GM19351 (cell line): ENCODE measurements around the gene SYS1.

ENCODE experiments used
- ATAC-seq: cut with Tn5 transposase; IDR thresholded peaks from one replicate; pipeline ENCODE4 v1.9.1; 2021; ENCODE audit warnings: mild to moderate bottlenecking, moderate library complexity; ENCODE audit not compliant: unreplicated experiment

SYS1 gene

DNA sequence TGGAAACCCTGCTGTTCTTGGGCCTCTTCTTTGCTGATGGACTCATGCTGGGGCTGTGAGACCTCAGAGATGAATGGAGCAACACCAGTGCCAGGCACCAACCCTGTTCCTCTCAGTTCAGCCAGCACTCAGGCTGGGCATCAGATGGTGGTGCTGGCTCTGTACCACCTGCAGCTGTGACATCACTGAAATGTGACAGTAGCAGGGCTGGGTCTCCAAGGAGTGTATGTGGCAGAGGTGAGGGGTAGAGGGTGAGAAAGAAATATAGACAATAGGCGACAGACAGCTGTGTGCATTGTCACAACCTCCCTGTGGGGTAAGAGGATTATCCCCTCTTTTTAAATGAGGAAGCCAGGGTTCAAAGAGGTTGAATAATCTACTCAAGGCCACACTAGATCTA, 15.2 kb downstream of the SYS1 start, which contains the start of gene TP53TG5:
Gene TP53TG5 (minus strand): TSS at position 135 of the 400 bp plus-strand sequence. CDS start 89 bp downstream, at position 46.
- no peak for ATAC-seq

DNA sequence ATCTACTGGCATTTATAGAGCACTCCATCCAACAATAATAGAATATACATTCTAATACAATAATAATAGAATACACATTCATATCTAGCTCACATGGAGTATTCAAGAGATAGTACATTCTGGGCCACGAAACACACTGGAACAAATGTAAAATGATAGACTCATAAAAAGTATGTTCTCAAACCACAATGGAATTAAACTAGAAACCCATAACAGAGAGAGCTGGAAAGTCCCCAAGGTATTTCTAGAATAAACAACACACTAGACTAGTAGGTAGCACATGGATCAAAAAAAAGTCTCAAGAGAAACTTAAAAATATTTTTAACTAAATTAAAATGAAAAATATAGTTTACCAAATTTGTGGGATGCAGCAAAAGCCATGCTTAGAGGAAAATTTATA, 24.3 kb downstream of the SYS1 start:
- ATAC-seq: no peak

GRCh38 chr20:45390931-45391330, 28.0 kb downstream of the SYS1 start:
- ATAC-seq: no peak

DNA sequence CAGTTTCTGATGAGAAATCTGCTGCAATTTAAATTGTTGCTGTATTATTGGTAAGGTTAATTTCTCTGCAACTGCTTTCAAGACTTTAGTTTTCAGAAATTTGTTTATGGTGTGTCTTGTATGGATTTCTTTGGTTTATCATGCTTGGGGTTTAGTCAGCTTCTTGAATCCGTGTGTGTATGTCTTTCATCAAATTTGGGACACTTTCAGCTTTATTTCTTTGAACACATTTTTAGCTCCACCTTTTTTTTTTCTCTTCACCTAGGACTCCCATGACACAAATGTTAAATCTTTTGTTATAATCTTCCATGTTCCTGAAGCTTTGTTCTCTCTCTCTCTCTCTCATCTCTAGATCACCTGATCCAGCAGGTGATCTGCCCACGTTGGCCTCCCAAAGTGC, 28.6 kb downstream of the SYS1 start:
- ATAC-seq: no peak

DNA sequence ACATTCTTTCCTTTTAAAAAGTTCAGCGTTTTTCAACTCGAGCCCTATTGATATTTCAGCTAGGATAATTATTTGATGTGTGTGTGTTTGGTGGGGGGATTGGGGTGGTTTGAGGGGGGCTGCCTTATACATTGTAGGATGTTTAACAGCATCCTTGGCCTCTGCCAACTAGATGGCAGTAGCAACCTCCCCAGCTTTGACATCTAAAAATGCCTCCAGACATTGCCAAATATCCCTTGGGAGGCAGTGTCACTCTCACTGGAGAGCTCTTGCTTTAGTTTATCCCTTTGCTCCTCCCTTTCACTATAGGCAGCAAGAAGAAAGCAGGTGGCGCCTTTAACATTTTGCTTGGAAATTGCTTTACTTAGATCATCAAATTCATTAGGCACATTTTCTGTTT, 29.8 kb downstream of the SYS1 start:
- no peak for ATAC-seq

DNA sequence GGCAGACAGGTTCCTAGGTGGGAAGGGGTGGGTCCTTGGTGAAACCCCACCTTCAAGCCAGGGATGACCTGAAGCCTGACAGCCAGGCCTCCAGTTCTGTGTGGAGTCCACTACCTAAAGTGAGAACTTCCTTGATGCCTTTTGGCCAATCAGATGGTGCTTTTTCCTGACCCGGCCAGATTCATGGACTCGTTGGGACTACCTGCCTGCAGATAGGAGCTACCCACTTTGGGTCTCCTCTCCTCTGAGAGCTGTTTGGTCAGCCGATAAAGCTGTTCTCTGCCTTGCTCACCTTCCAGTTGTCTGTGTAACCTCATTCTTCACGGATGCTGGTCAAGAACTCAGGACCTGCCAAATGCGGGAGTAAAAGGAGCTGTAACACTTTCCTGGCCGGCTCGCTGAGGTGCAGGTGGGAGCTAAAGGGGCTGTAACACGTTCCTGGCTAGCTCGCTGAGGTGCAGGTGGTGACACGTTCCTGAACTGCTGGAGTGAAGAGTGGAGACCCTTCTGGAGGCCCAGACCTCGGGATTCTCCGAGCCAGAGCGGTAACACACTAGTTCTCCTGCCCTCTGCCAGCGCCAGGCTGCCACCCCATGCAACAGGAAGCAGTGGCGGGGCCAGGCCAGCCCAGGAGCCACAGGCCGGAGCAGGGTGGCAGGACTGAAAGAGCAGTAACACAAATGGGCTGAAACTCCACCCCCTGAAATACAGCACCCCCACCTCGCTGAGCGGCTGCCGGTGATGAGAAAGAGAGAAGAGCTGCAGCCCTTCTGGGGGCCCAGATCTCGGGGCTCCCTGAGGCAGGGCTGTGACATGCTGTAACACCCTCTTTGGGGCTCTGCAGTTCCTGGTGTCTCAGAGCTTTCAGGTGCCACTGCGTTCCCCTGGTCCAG, 31.5 kb downstream of the SYS1 start:
- no peak for ATAC-seq

GRCh38 chr20:45395114-45395415, 32.1 kb downstream of the SYS1 start:
- ATAC-seq: no peak

- no peak for ATAC-seq
These were observed 36.1 kb downstream of the SYS1 start for GRCh38 chr20:45399018-45399417.

DNA sequence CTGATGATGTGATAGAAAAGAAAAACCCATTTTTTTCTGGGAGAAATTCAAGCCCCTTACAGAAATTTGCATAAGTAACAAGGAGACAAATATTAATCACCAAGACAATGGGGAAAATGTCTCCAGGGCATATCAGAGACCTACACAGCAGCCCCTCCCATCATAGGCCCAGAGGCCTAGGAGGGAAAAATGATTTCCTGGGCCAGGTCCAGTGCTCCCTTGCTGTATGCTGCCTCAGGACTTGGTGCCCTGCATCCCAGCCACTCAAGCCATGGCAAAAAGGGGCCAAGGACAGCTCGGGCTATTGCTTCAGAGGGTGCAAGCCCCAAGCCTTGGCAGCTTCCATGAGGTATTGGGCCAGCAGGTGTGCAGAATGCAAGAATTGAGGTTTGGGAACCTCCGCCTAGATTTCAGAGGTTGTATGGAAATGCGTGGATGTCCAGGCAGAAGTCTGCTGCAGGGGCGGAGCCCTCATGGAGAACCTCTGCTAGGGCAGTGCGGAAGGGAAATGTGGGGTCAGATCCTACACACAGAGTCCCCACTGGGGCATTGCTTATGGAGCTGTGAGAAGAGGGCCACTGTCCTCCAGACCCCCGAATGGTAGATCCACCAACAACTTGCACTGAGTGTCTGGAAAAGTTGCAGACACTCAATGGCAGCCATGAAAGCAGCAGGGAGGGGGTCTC, 37.5 kb downstream of the SYS1 start:
- ATAC-seq: no peak

- ATAC-seq: no peak
These were observed 40.0 kb downstream of the SYS1 start for GRCh38 chr20:45402946-45403345.

GRCh38 chr20:45404438-45404837, 41.5 kb downstream of the SYS1 start:
- ATAC-seq: no peak

GRCh38 chr20:45405571-45406259, 42.8 kb downstream of the SYS1 start:
- no peak for ATAC-seq

DNA sequence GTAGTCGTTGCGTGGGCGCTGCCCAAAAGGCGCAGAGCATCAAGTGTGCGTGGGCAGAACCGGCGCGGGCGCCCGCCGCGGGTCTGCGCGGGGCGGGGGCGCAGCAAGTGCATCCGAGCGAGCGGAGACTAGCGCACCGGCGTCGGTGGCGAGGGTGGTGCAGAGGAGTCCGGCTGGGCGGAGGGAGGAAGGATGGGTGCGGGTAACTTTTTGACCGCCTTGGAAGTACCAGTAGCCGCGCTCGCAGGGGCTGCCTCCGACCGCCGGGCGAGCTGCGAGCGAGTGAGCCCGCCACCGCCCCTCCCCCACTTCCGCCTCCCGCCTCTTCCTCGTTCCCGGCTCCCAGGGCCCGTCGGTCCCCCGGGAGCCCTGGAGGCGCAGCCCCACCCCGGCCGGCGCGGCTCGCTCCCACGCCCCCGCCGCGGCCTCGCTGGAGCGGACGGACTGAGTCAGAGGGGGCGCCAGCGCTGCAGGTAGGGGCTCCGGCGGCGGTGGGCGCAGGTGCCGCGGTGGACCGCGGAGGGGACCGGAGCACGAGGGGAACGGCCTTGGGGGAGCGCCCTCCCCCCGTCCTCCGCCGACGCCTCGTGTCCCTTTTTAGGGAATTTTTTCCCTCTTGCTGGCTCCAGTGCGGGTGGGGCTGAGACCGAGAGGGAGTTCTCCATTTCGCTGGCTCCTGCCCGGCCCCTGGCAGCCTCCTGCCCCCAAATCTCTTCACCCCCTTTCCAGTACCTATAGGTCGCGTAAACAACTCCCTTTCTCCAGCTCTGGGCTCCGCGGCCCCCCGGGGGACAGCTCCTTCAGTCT, 43.5 kb downstream of the SYS1 start:
- no peak for ATAC-seq

DNA sequence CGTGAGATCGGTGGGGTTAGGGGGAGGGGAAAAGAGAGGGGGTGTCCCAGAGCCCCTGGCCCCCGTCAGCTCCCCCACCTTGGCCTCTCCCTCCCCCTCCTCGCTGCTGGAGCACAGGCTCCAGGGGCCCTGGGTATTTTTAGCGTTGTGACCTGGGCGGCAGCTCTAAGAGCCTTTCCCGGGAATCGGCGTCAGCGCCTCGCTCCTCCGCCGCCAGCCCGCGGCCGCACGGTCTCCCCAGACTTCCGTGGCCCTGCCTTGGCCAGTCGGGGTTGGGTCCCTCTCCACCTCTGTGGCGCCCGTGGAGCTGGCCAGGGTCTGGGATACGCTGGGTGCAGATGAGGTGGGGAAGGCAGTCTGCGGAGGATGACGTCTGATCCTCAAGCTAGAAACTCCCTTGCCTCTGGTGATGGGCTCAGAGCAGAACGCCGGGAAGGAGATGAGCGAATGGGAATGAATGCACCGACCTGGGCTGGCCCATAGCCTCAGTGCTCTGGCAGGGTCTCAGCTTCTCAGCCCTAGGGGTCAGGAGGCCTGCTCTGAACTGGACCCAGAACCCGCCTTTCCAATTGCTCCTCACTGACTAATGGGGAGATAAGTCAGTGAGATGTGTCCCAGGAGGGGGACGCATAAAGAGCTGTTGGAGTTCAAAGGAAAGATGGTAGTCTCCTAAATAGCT, 44.2 kb downstream of the SYS1 start:
- ATAC-seq: no peak

DNA sequence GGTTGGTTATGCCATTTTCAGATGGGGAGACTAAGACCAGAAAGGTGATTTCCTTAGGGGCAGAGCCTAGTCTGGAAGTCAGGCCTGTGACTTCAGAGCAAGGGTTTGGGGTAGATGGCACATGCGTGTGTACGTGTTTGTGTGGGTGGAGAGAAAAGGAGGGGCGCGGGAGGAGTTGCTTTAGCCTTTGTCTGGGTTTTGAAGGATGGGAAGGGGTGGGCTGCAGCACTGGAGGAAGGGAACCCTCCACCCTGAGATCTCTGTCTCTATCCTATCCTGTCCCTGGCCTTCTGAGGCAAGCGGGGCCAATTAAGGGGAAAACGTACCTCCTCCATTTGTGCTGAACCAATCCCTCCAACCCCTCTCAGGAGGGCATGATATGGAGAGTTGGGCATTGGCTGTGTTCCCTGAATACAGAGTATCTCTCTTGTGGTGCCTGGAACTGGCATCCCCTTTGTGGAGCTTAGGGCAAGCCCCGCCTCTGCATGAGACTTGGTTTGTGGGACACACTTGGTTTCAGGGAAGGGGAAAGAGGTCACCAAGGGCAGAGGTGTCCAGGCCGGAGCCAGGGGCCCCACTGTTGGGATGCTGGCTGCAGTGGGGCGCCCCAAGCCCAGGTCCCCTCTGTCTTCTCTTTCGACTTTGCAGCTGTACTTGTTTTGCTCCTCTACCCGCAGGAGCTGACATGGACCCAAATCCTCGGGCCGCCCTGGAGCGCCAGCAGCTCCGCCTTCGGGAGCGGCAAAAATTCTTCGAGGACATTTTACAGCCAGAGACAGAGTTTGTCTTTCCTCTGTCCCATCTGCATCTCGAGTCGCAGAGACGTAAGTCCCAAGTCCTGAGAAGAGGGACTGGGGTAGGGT, 45.1 kb downstream of the SYS1 start, which contains the start of gene DBNDD2:
Gene DBNDD2 (plus strand): TSS at position 507 of the 863 bp plus-strand sequence. CDS start 179 bp downstream, at position 686.
- ATAC-seq: no peak

DNA sequence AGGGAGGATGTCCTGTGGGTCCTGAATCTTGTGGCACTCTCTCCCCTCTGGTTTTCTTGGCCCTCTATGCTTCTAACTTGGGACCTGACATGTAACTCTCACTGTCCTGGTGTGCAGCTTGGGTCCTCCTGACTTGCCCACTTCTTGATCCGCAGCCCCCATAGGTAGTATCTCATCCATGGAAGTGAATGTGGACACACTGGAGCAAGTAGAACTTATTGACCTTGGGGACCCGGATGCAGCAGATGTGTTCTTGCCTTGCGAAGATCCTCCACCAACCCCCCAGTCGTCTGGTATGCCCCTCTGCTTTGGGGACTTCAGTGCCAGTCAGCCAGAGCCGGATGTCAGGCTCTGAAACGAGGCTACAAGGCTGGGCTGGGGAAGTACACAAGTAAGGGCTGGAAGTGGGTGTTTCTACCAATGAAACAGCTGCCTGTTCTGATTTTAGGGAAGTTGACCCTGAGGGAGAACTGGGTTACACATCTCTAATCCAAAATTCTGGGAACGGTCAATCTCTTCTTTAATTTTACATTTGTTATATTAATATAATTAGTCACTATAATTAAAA, 45.8 kb downstream of the SYS1 start:
- ATAC-seq: no peak

- ATAC-seq: no peak
These were observed 46.7 kb downstream of the SYS1 start for GRCh38 chr20:45409521-45410272.

- no peak for ATAC-seq
These were observed 47.9 kb downstream of the SYS1 start for GRCh38 chr20:45410887-45411286.
